ENCODE results near the gene CDK14. TPM values are rescaled to one million over a fixed set of nuclear protein-coding genes. Genes with fewer than 3 reads are reported as not detected.

CDK14 gene
- total RNA-seq, 1 donor from 2014 or later, result 6.4 TPM

GRCh38 chr7:90889210-90889609 is 293.1 kb downstream of the CDK14 start:
- H3K4me3 ChIP-seq (ENCODE audit: low read depth, low read length), result no peak overlapping the region
- no peak for DNase-seq (ENCODE audit: low read depth)
- no peak for TF ChIP-seq CTCF (conservative IDR thresholded peaks at IDR 0.05; ENCODE audit: low read depth, low read length)

GRCh38 chr7:90889644-90890043 is 293.5 kb downstream of the CDK14 start:
- H3K4me3 ChIP-seq (ENCODE audit: low read depth, low read length), result no peak overlapping the region
- DNase-seq (ENCODE audit: low read depth), result no peak
- no peak for TF ChIP-seq CTCF (conservative IDR thresholded peaks at IDR 0.05; ENCODE audit: low read depth, low read length)

GRCh38 chr7:90891529-90891928 is 295.4 kb downstream of the CDK14 start:
- TF ChIP-seq CTCF (conservative IDR thresholded peaks at IDR 0.05; ENCODE audit: low read depth, low read length), result no peak
- H3K4me3 ChIP-seq (ENCODE audit: low read depth, low read length), result no peak overlapping the region
- DNase-seq (ENCODE audit: low read depth), result no peak

GRCh38 chr7:90892213-90892612 is 296.1 kb downstream of the CDK14 start:
- no peak overlapping the region for H3K4me3 ChIP-seq (ENCODE audit: low read depth, low read length)
- no peak for TF ChIP-seq CTCF (conservative IDR thresholded peaks at IDR 0.05; ENCODE audit: low read depth, low read length)
- DNase-seq (ENCODE audit: low read depth), result no peak

- no peak for TF ChIP-seq CTCF (conservative IDR thresholded peaks at IDR 0.05; ENCODE audit: low read depth, low read length)
- H3K4me3 ChIP-seq (ENCODE audit: low read depth, low read length), result no peak overlapping the region
- no peak for DNase-seq (ENCODE audit: low read depth)
Measured at GRCh38 chr7:90894122-90894521, 298.0 kb downstream of the CDK14 start.

GRCh38 chr7:90896458-90896857 is 300.3 kb downstream of the CDK14 start:
- TF ChIP-seq CTCF (conservative IDR thresholded peaks at IDR 0.05; ENCODE audit: low read depth, low read length), result no peak
- DNase-seq (ENCODE audit: low read depth), result no peak
- H3K4me3 ChIP-seq (ENCODE audit: low read depth, low read length), result no peak overlapping the region

- no peak overlapping the region for H3K4me3 ChIP-seq (ENCODE audit: low read depth, low read length)
- DNase-seq (ENCODE audit: low read depth), result no peak
- TF ChIP-seq CTCF (conservative IDR thresholded peaks at IDR 0.05; ENCODE audit: low read depth, low read length), result no peak
Measured at GRCh38 chr7:90897961-90898469, 301.9 kb downstream of the CDK14 start.
